ENCODE measurements around the gene EFNA5.

Gene EFNA5

GRCh38 chr5:107387526-107388140 is 283.1 kb downstream of the EFNA5 start:
- no peak for DNase-seq

GRCh38 chr5:107385708-107386107 is 285.0 kb downstream of the EFNA5 start:
- DNase-seq: no peak

- DNase-seq: no peak
Observed at GRCh38 chr5:107384256-107384655, 286.5 kb downstream of the EFNA5 start.

GRCh38 chr5:107383414-107383813 is 287.3 kb downstream of the EFNA5 start:
- no peak for DNase-seq

GRCh38 chr5:107381189-107381856 is 289.4 kb downstream of the EFNA5 start:
- no peak for DNase-seq

GRCh38 chr5:107380654-107381053 is 290.1 kb downstream of the EFNA5 start:
- no peak for DNase-seq

GRCh38 chr5:107378218-107378899 is 292.4 kb downstream of the EFNA5 start:
- no peak for DNase-seq

- DNase-seq: no peak
Observed at GRCh38 chr5:107377277-107377609, 293.5 kb downstream of the EFNA5 start.

GRCh38 chr5:107376546-107377276 is 294.0 kb downstream of the EFNA5 start:
- DNase-seq: no peak

- no peak for DNase-seq
Observed at GRCh38 chr5:107373549-107374263, 297.0 kb downstream of the EFNA5 start.

GRCh38 chr5:107372723-107373450 is 297.9 kb downstream of the EFNA5 start:
- no peak for DNase-seq

- DNase-seq: no peak
Observed at GRCh38 chr5:107370396-107370968, 300.3 kb downstream of the EFNA5 start.

GRCh38 chr5:107369622-107370021 is 301.1 kb downstream of the EFNA5 start:
- DNase-seq: no peak

GRCh38 chr5:107368615-107369014 is 302.1 kb downstream of the EFNA5 start:
- DNase-seq: no peak

- no peak for DNase-seq
Observed at GRCh38 chr5:107367939-107368338, 302.8 kb downstream of the EFNA5 start.

GRCh38 chr5:107367480-107367879 is 303.3 kb downstream of the EFNA5 start:
- DNase-seq: no peak

- DNase-seq: no peak
Observed at GRCh38 chr5:107365320-107366109, 305.2 kb downstream of the EFNA5 start.

- no peak for DNase-seq
Observed at GRCh38 chr5:107364443-107365319, 306.1 kb downstream of the EFNA5 start.

GRCh38 chr5:107363768-107364167 is 307.0 kb downstream of the EFNA5 start:
- DNase-seq: no peak

GRCh38 chr5:107361945-107362344 is 308.8 kb downstream of the EFNA5 start:
- no peak for DNase-seq

All from activated gamma-delta T cell (primary cell).